ENCODE results near the gene DNAH17.

Gene DNAH17

DNA sequence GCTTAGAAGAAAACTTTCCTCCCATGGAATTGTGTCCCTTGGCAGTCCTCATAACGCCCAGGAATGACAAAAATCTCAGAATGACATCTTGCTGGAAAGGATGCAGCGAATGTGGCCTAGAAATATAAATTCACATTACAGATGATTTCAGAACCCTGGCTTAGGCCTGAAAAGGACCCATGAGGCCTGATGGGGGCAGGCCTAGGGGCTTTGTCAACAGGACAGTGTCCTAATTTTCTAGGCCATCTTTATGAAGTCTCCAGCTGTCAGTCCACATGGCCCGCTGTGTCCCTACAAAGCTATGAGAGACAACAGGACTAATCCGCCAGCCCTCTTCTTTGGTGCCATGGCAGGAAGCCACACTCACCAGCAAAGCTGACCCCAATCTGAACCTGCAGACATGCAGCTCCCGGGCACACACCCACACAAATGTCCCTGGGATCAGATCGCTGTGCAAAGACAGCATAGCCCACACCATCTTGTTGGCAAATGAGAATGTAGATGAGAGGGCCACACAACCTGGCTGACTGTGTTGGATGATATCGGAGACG lies 40.4 kb upstream of the DNAH17 start:
- TF ChIP-seq, protein P1, sequence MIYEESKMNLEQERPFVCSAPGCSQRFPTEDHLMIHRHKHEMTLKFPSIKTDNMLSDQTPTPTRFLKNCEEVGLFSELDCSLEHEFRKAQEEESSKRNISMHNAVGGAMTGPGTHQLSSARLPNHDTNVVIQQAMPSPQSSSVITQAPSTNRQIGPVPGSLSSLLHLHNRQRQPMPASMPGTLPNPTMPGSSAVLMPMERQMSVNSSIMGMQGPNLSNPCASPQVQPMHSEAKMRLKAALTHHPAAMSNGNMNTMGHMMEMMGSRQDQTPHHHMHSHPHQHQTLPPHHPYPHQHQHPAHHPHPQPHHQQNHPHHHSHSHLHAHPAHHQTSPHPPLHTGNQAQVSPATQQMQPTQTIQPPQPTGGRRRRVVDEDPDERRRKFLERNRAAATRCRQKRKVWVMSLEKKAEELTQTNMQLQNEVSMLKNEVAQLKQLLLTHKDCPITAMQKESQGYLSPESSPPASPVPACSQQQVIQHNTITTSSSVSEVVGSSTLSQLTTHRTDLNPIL (CRISPR knock-in tag; IDR thresholded peaks at IDR 0.05; ENCODE audit: low read depth), result no peak
- TF ChIP-seq ESRRG (CRISPR knock-in tag; IDR thresholded peaks at IDR 0.05) (no peak), ZFP3 (CRISPR knock-in tag; IDR thresholded peaks at IDR 0.05) (no peak), ZNF70 (CRISPR knock-in tag; IDR thresholded peaks at IDR 0.05) (no peak), ZC3H10 (CRISPR knock-in tag; IDR thresholded peaks at IDR 0.05) (no peak), TOX (CRISPR knock-in tag; IDR thresholded peaks at IDR 0.05; ENCODE audit: borderline replicate concordance) (no peak), ISL1 (CRISPR knock-in tag; IDR thresholded peaks at IDR 0.05) (no peak), RARB (CRISPR knock-in tag; IDR thresholded peaks at IDR 0.05) (no peak), ARNTL (CRISPR knock-in tag; IDR thresholded peaks at IDR 0.05; ENCODE audit: borderline replicate concordance, low read depth) (no peak), PPARA (CRISPR knock-in tag; IDR thresholded peaks at IDR 0.05; ENCODE audit: borderline replicate concordance) (no peak)
- TF ChIP-seq, protein P2, sequence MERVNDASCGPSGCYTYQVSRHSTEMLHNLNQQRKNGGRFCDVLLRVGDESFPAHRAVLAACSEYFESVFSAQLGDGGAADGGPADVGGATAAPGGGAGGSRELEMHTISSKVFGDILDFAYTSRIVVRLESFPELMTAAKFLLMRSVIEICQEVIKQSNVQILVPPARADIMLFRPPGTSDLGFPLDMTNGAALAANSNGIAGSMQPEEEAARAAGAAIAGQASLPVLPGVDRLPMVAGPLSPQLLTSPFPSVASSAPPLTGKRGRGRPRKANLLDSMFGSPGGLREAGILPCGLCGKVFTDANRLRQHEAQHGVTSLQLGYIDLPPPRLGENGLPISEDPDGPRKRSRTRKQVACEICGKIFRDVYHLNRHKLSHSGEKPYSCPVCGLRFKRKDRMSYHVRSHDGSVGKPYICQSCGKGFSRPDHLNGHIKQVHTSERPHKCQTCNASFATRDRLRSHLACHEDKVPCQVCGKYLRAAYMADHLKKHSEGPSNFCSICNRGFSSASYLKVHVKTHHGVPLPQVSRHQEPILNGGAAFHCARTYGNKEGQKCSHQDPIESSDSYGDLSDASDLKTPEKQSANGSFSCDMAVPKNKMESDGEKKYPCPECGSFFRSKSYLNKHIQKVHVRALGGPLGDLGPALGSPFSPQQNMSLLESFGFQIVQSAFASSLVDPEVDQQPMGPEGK (CRISPR knock-in tag; IDR thresholded peaks at IDR 0.05; ENCODE audit: borderline replicate concordance), result no peak
- TF ChIP-seq, protein P3, sequence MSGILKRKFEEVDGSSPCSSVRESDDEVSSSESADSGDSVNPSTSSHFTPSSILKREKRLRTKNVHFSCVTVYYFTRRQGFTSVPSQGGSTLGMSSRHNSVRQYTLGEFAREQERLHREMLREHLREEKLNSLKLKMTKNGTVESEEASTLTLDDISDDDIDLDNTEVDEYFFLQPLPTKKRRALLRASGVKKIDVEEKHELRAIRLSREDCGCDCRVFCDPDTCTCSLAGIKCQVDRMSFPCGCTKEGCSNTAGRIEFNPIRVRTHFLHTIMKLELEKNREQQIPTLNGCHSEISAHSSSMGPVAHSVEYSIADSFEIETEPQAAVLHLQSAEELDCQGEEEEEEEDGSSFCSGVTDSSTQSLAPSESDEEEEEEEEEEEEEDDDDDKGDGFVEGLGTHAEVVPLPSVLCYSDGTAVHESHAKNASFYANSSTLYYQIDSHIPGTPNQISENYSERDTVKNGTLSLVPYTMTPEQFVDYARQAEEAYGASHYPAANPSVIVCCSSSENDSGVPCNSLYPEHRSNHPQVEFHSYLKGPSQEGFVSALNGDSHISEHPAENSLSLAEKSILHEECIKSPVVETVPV (CRISPR knock-in tag; IDR thresholded peaks at IDR 0.05), result no peak
- ATAC-seq, result no peak

DNA sequence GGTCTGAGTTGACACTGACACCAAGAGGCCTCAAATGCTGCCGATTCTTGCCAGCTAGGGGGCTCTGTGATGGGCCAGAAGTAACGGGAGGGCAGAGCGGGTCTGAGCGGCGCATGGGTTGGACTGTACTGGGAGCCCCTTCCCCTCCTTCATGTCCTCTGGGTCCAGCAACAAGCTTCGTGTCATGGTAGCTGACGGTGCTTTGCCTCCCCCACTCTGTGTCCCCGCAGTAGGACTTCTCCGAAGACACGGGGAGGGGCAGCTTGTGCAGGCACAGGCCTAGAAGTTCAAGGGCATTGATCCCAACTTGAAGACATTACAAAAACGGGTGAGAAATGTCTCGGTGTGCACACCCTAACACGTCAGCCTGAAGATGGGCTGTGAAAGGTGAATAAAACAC lies 39.8 kb upstream of the DNAH17 start:
- TF ChIP-seq ARNTL (CRISPR knock-in tag; IDR thresholded peaks at IDR 0.05; ENCODE audit: borderline replicate concordance, low read depth), result no peak
- TF ChIP-seq, protein P4, sequence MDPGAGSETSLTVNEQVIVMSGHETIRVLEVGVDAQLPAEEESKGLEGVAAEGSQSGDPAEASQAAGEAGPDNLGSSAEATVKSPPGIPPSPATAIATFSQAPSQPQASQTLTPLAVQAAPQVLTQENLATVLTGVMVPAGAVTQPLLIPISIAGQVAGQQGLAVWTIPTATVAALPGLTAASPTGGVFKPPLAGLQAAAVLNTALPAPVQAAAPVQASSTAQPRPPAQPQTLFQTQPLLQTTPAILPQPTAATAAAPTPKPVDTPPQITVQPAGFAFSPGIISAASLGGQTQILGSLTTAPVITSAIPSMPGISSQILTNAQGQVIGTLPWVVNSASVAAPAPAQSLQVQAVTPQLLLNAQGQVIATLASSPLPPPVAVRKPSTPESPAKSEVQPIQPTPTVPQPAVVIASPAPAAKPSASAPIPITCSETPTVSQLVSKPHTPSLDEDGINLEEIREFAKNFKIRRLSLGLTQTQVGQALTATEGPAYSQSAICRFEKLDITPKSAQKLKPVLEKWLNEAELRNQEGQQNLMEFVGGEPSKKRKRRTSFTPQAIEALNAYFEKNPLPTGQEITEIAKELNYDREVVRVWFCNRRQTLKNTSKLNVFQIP (CRISPR knock-in tag; IDR thresholded peaks at IDR 0.05; ENCODE audit: borderline replicate concordance, low read depth), result no peak
- TF ChIP-seq ZNF565 (CRISPR knock-in tag; conservative IDR thresholded peaks at IDR 0.05; ENCODE audit: low read depth), result no peak
- TF ChIP-seq, protein P2 (CRISPR knock-in tag; IDR thresholded peaks at IDR 0.05; ENCODE audit: borderline replicate concordance), result no peak
- no peak for TF ChIP-seq PPARA (CRISPR knock-in tag; IDR thresholded peaks at IDR 0.05; ENCODE audit: borderline replicate concordance)
- no peak for TF ChIP-seq RARB (CRISPR knock-in tag; IDR thresholded peaks at IDR 0.05)
- TF ChIP-seq, protein P1 (CRISPR knock-in tag; IDR thresholded peaks at IDR 0.05; ENCODE audit: low read depth), result no peak
- TF ChIP-seq ZNF8 (CRISPR knock-in tag; IDR thresholded peaks at IDR 0.05), result no peak
- no peak for TF ChIP-seq ZC3H10 (CRISPR knock-in tag; IDR thresholded peaks at IDR 0.05)
- no peak for TF ChIP-seq CSDC2 (CRISPR knock-in tag; IDR thresholded peaks at IDR 0.05)
- no peak for TF ChIP-seq OSR1 (CRISPR knock-in tag; IDR thresholded peaks at IDR 0.05)
- TF ChIP-seq ZFP30 (CRISPR knock-in tag; IDR thresholded peaks at IDR 0.05), result no peak
- no peak for TF ChIP-seq ZNF70 (CRISPR knock-in tag; IDR thresholded peaks at IDR 0.05)
- TF ChIP-seq ESRRG (CRISPR knock-in tag; IDR thresholded peaks at IDR 0.05), result no peak
- TF ChIP-seq BACH2 (CRISPR knock-in tag; IDR thresholded peaks at IDR 0.05; ENCODE audit: borderline replicate concordance), result no peak
- TF ChIP-seq GLIS3 (CRISPR knock-in tag; IDR thresholded peaks at IDR 0.05), result no peak
- TF ChIP-seq ZFP3 (CRISPR knock-in tag; IDR thresholded peaks at IDR 0.05), result no peak
- TF ChIP-seq ISL1 (CRISPR knock-in tag; IDR thresholded peaks at IDR 0.05), result no peak
- no peak for TF ChIP-seq TCF4 (CRISPR knock-in tag; IDR thresholded peaks at IDR 0.05; ENCODE audit: borderline replicate concordance)
- ATAC-seq, result no peak

All from SK-N-SH treated with all-trans-retinoic acid at 6 μM for 48 hours (cell line).